HEK293T (cell line): ENCODE data around the gene CBARP.

Experiments used
- BHLHE40 ChIP-seq: fragments of 450-650 bp; IDR thresholded peaks from 2 replicates; pipeline ENCODE4 v1.6.1; 2016; ENCODE audit warnings: mild to moderate bottlenecking, moderate library complexity, borderline replicate concordance
- ELF4 ChIP-seq: fragments of 450-650 bp; IDR thresholded peaks from 2 replicates; pipeline ENCODE4 v1.6.1; 2017; ENCODE audit warnings: antibody characterized with exemption
- FOXA1 ChIP-seq: fragments of 450-650 bp; IDR thresholded peaks from 2 replicates; pipeline ENCODE4 v1.6.1; 2016; ENCODE audit warnings: mild to moderate bottlenecking
- FOXK2 ChIP-seq: fragments of 450-650 bp; IDR thresholded peaks from 2 replicates; pipeline ENCODE4 v1.6.1; 2016; ENCODE audit warnings: mild to moderate bottlenecking
- FOXM1 ChIP-seq: fragments of 450-650 bp; IDR thresholded peaks from 2 replicates; pipeline ENCODE4 v1.6.1; 2017; ENCODE audit warnings: mild to moderate bottlenecking, borderline replicate concordance
- HDGF ChIP-seq: fragments of 450-650 bp; IDR thresholded peaks from 2 replicates; pipeline ENCODE4 v1.6.1; 2017; ENCODE audit warnings: antibody characterized with exemption, borderline replicate concordance
- L3MBTL2 ChIP-seq: fragments of 450-650 bp; conservative IDR thresholded peaks from 2 replicates; pipeline ENCODE4 v1.6.1; 2016; ENCODE audit warnings: mild to moderate bottlenecking
- LEF1 ChIP-seq: fragments of 450-650 bp; IDR thresholded peaks from 2 replicates; pipeline ENCODE4 v1.6.1; 2017; ENCODE audit warnings: mild to moderate bottlenecking, borderline replicate concordance
- NFRKB ChIP-seq: fragments of 450-650 bp; IDR thresholded peaks from 2 replicates; pipeline ENCODE4 v1.6.1; 2016; ENCODE audit warnings: mild to moderate bottlenecking, moderate library complexity
- SP1 ChIP-seq: fragments of 450-650 bp; IDR thresholded peaks from 2 replicates; pipeline ENCODE4 v1.6.1; 2017
- SUZ12 ChIP-seq: fragments of 450-650 bp; IDR thresholded peaks from 2 replicates; pipeline ENCODE4 v1.6.1; 2016; ENCODE audit warnings: mild to moderate bottlenecking
- TARDBP ChIP-seq: fragments of 450-650 bp; IDR thresholded peaks from 2 replicates; pipeline ENCODE4 v1.6.1; 2016
- ZNF384 ChIP-seq: fragments of 450-650 bp; IDR thresholded peaks from 2 replicates; pipeline ENCODE4 v1.6.1; 2016
- TF ChIP-seq, protein P1 (sequence below): fragments of 450-650 bp; IDR thresholded peaks from 2 replicates; pipeline ENCODE4 v1.6.1; 2016

DNA sequence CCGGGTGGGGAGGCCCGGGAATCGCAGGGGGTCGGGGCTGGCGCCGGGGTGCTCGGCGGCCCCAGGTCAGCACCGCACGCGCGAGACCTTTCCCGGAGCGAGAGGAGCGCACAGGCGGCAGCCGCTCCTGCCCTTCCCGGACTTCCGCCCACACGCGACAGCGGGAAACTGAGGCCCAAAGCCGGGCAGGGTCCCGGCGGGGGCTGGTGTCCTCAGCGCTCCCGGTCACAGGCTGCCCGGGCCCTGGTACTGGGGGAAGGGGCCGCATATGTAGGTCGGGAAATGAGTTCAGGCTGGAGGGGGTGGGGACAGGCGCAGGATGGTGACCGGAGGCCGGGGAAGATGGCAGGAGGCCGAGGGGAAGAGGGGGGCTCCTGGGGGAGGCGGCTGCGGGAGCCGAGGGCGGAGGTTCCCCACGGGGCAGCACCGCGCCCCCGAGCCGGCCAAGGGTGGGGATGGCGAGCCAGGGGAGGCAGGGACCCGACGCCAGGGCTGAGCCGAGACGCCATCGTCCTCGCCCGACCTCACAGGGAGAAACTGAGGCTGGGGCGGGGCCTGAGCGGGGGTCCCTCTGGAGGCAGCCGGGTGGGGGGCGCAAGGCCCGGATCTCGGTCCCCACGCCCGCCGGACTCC lies 662 bp downstream of the CBARP start:
- no peak for TF ChIP-seq TARDBP
- no peak for TF ChIP-seq SP1
- no peak for TF ChIP-seq ELF4
- TF ChIP-seq ZNF384: no peak
- no peak for TF ChIP-seq L3MBTL2
- TF ChIP-seq NFRKB: no peak
- TF ChIP-seq SUZ12: no peak
- TF ChIP-seq, protein P1, sequence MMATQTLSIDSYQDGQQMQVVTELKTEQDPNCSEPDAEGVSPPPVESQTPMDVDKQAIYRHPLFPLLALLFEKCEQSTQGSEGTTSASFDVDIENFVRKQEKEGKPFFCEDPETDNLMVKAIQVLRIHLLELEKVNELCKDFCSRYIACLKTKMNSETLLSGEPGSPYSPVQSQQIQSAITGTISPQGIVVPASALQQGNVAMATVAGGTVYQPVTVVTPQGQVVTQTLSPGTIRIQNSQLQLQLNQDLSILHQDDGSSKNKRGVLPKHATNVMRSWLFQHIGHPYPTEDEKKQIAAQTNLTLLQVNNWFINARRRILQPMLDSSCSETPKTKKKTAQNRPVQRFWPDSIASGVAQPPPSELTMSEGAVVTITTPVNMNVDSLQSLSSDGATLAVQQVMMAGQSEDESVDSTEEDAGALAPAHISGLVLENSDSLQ: no peak
- no peak for TF ChIP-seq LEF1
- TF ChIP-seq FOXA1: no peak
- no peak for TF ChIP-seq BHLHE40
- TF ChIP-seq FOXM1: no peak
- no peak for TF ChIP-seq FOXK2
- no peak for TF ChIP-seq HDGF
